Ascending aorta (tissue), 2 donors: ENCODE measurements around the gene HOXC11. TPM values are rescaled to one million over a fixed set of nuclear protein-coding genes. Genes with fewer than 3 reads are reported as not detected.

Source experiments
- DNase-seq, 2 donors: peaks; one replicate each; pipeline ENCODE4 v3.0.0-alpha.2; 2019; ENCODE audit warnings: low spot score in 2 of 2
- H3K27ac ChIP-seq, 2 donors: fragments of 200-600 bp; sonication (generic); one replicate each; pipeline ENCODE4 v1.5.1; 2016 to 2017; ENCODE audit warnings: mild to moderate bottlenecking in 1 of 2
- H3K27me3 ChIP-seq: fragments of 200-600 bp; sonication (generic); one replicate; pipeline ENCODE4 v1.5.1; 2017
- H3K36me3 ChIP-seq, 2 donors: fragments of 200-600 bp; sonication (generic); one replicate each; pipeline ENCODE4 v1.5.1; 2016
- H3K4me1 ChIP-seq, 2 donors: fragments of 200-600 bp; sonication (generic); one replicate each; pipeline ENCODE4 v1.5.1; 2016 to 2017; ENCODE audit warnings: mild to moderate bottlenecking in 1 of 2
- H3K4me3 ChIP-seq, 2 donors: fragments of 200-600 bp; sonication (generic); one replicate each; pipeline ENCODE4 v1.5.1; 2016 to 2017; ENCODE audit warnings: mild to moderate bottlenecking in 1 of 2
- H3K9me3 ChIP-seq, 2 donors: fragments of 200-600 bp; sonication (generic); one replicate each; pipeline ENCODE4 v1.5.1; 2016
- CTCF ChIP-seq, 3 experiments: fragments of 200-600 bp in 2 of 3; fragments of 450-650 bp in 1 of 3; sonication (generic) in 2 of 3; IDR thresholded peaks; one replicate each; pipeline ENCODE4 v1.5.1; 2016 to 2019; ENCODE audit warnings: antibody characterized with exemption in 3 of 3, mild to moderate bottlenecking in 1 of 3, moderate library complexity in 1 of 3
- intact Hi-C: fragments of 100-400 bp; cut with DNase I; formaldehyde crosslinking; loops from one replicate; pipeline ENCODE4 v1.15.1; 2023
- total RNA-seq: library from RNA; depleted of rRNA; stranded (reverse); fragments of >200 nt; gene quantifications from one replicate; pipeline ENCODE4 v1.1.0, GENCODE V29; 2016

HOXC11 gene
- total RNA-seq, 1 donor from 2014 or later = 0.32 TPM

- intact Hi-C loops = no loop called here
- no peak for DNase-seq
- Histone ChIP-seq H3K36me3 (no peaks in the 10 kb centered on the region), H3K4me1 (peaks cover 11 to 14% of the 10 kb centered on the region in 2 donors), H3K4me3 (no peak overlapping the region), H3K9me3 (no peaks in the 10 kb centered on the region), H3K27me3 (peaks cover 51% of the 10 kb centered on the region), H3K27ac (no peak overlapping the region)
- TF ChIP-seq CTCF (IDR thresholded peaks at IDR 0.05) = no peak
Measured at GRCh38 chr12:53993162-53994008, 20.5 kb downstream of the HOXC11 start.

- no peak overlapping the region for H3K4me3 ChIP-seq
- no peak for TF ChIP-seq CTCF (IDR thresholded peaks at IDR 0.05)
- H3K27me3 ChIP-seq = peaks cover 48% of the 10 kb centered on the region
- no peak for DNase-seq
- H3K4me1 ChIP-seq = peaks cover 11 to 14% of the 10 kb centered on the region in 2 donors
- H3K27ac ChIP-seq = no peak overlapping the region
- H3K9me3 ChIP-seq = no peaks in the 10 kb centered on the region
- intact Hi-C loops = no loop called here
- H3K36me3 ChIP-seq = no peaks in the 10 kb centered on the region
Measured at GRCh38 chr12:53994009-53994263, 21.0 kb downstream of the HOXC11 start.

GRCh38 chr12:53994264-53995001 is 21.5 kb downstream of the HOXC11 start:
- Histone ChIP-seq H3K4me3 (peak overlapping the region; percentile 32 to 50), H3K36me3 (no peaks in the 10 kb centered on the region), H3K27ac (no peak overlapping the region), H3K27me3 (peaks cover 45% of the 10 kb centered on the region), H3K9me3 (no peaks in the 10 kb centered on the region), H3K4me1 (peaks cover 11 to 14% of the 10 kb centered on the region in 2 donors)
- TF ChIP-seq CTCF (IDR thresholded peaks at IDR 0.05) = no peak
- no peak for DNase-seq
- intact Hi-C loops = no loop called here

- Histone ChIP-seq H3K4me3 (peak overlapping the region in 1 of 2 donors; percentile 50), H3K36me3 (no peaks in the 10 kb centered on the region), H3K27me3 (peaks cover 49% of the 10 kb centered on the region), H3K27ac (no peak overlapping the region), H3K4me1 (peaks cover 11 to 17% of the 10 kb centered on the region in 2 donors), H3K9me3 (no peaks in the 10 kb centered on the region)
- DNase-seq = no peak
- intact Hi-C loops = no loop called here
- TF ChIP-seq CTCF (IDR thresholded peaks at IDR 0.05) = no peak
Measured at GRCh38 chr12:53995002-53995377, 22.1 kb downstream of the HOXC11 start.

- H3K27me3 ChIP-seq = peaks cover 55% of the 10 kb centered on the region
- DNase-seq = no peak
- H3K36me3 ChIP-seq = no peaks in the 10 kb centered on the region
- intact Hi-C loops = no loop called here
- peak overlapping the region in 1 of 2 donors; percentile 50 for H3K4me3 ChIP-seq
- no peaks in the 10 kb centered on the region for H3K9me3 ChIP-seq
- no peak for TF ChIP-seq CTCF (IDR thresholded peaks at IDR 0.05)
- peaks cover 11 to 23% of the 10 kb centered on the region in 2 donors for H3K4me1 ChIP-seq
- peak overlapping the region in 1 of 2 donors; percentile 7 for H3K27ac ChIP-seq
Measured at GRCh38 chr12:53995378-53996239, 22.7 kb downstream of the HOXC11 start.
